GM12878 (cell line): ENCODE data around the gene RALGPS1. TPM values are rescaled to one million over a fixed set of nuclear protein-coding genes. Genes with fewer than 3 reads are reported as not detected.

ENCODE experiments used
- ATAC-seq: fragments of 200-7000 bp; cut with Tn5 transposase; 3 replicates; pipeline ENCODE4 v1.9.1; 2020; ENCODE audit warnings: mild to moderate bottlenecking, moderate library complexity
- BruUV-seq: library from RNA; stranded (reverse); fragments of 400-500 nt; replicated peaks from 2 replicates; lab custom pipeline; 2021; lab: Mats Ljungman, UMichigan
- CTCF ChIA-PET: fragments of 300-600 bp; sonication (Branson Sonifier 250); formaldehyde crosslinking; extraction: SDS; loops from one replicate; lab custom pipeline; 2021; ENCODE audit warnings: inconsistent platforms; lab: Yijun Ruan, JAX
- POLR2A ChIA-PET: fragments of 350-600 bp; formaldehyde crosslinking; extraction: SDS; loops from one replicate; lab custom pipeline; 2021; ENCODE audit warnings: inconsistent platforms; lab: Charles Lee
- RAD21 ChIA-PET: fragments of 300-600 bp; sonication (Branson Sonifier 250); formaldehyde crosslinking; loops from one replicate; lab custom pipeline; 2023; ENCODE audit warnings: antibody characterized with exemption; ENCODE audit not compliant: unreplicated experiment; lab: Charles Lee
- SMC1A ChIA-PET: fragments of 300-600 bp; sonication (Branson Sonifier 250); formaldehyde crosslinking; loops from one replicate; lab custom pipeline; 2023; ENCODE audit not compliant: unreplicated experiment, uncharacterized antibody; lab: Charles Lee
- DNase-seq: peaks from one replicate; pipeline ENCODE4 v3.0.0-alpha.2; 2011; ENCODE audit warnings: low read depth, low spot score
- FAIRE-seq: peaks from 3 replicates; lab custom pipeline; 2011; peaks lifted over from hg19 to GRCh38; lab: Jason Lieb, UNC
- H2AFZ ChIP-seq: 2 replicates; pipeline ENCODE4 v1.6.0; 2011; ENCODE audit warnings: low read depth, low read length, control low read depth; ENCODE audit not compliant: control insufficient read depth
- H3K27ac ChIP-seq: 2 replicates; pipeline ENCODE4 v1.5.1; 2011; ENCODE audit warnings: control low read depth; ENCODE audit not compliant: control insufficient read depth, insufficient read depth
- H3K27me3 ChIP-seq, 2 experiments: replicated peaks in 1 of 2; 2 replicates each; pipeline versions ENCODE4 v1.6.0 to v1.6.1; 2011; ENCODE audit warnings: low read length in 1 of 2; ENCODE audit not compliant: control insufficient read depth in 2 of 2, insufficient read depth in 2 of 2
- H3K36me3 ChIP-seq, 2 experiments: 2 replicates each; pipeline ENCODE4 v1.5.1; 2011; ENCODE audit warnings: low read length in 1 of 2; ENCODE audit not compliant: control insufficient read depth in 2 of 2, insufficient read depth in 2 of 2
- H3K4me1 ChIP-seq: 2 replicates; pipeline ENCODE4 v1.6.1; 2011; ENCODE audit warnings: mild to moderate bottlenecking, low read length, moderate library complexity, mixed read lengths; ENCODE audit not compliant: control insufficient read depth, insufficient read depth
- H3K4me2 ChIP-seq: 2 replicates; pipeline ENCODE4 v1.6.0; 2011; ENCODE audit warnings: control low read depth; ENCODE audit not compliant: control insufficient read depth, insufficient read depth
- H3K4me3 ChIP-seq: fragments of 200-600 bp; sonication (generic); 2 replicates; pipeline ENCODE4 v1.5.1; 2016
- H3K79me2 ChIP-seq: 2 replicates; pipeline ENCODE4 v1.6.0; 2011; ENCODE audit warnings: low read length; ENCODE audit not compliant: control insufficient read depth, insufficient read depth
- H3K9ac ChIP-seq: 2 replicates; pipeline ENCODE4 v1.8.0; 2011; ENCODE audit warnings: low read length, control low read depth, mixed read lengths; ENCODE audit not compliant: control insufficient read depth, insufficient read depth
- H3K9me3 ChIP-seq: replicated peaks from 3 replicates; pipeline ENCODE4 v1.5.1; 2011; ENCODE audit warnings: mild to moderate bottlenecking, low read length; ENCODE audit not compliant: control insufficient read depth, insufficient read depth
- H4K20me1 ChIP-seq: 2 replicates; pipeline ENCODE4 v1.6.0; 2011; ENCODE audit not compliant: control insufficient read depth, insufficient read depth
- CREM ChIP-seq: IDR thresholded peaks from 2 replicates; pipeline ENCODE4 v1.6.1; 2014; ENCODE audit warnings: antibody characterized with exemption, low read depth
- TARDBP ChIP-seq: IDR thresholded peaks from 2 replicates; pipeline ENCODE4 v1.6.1; 2016; ENCODE audit warnings: borderline replicate concordance
- ZNF687 ChIP-seq: fragments of 450-650 bp; IDR thresholded peaks from 2 replicates; pipeline ENCODE4 v1.6.1; 2017; ENCODE audit warnings: mild to moderate bottlenecking, moderate library complexity
- in situ Hi-C: fragments of 300-500 bp; cut with MboI; formaldehyde crosslinking; loops from 9 replicates; pipeline ENCODE4 v1.14.3; 2018; ENCODE audit warnings: mixed read lengths
- intact Hi-C: fragments of 100-400 bp; cut with micrococcal nuclease; formaldehyde crosslinking; loops from one replicate; pipeline ENCODE4 v1.14.2; 2022; ENCODE audit not compliant: unreplicated experiment
- polyA plus RNA-seq, 11 experiments: library from polyadenylated mRNA; depleted of rRNA in 4 of 11; unstranded in 6 of 11; stranded (reverse) in 5 of 11; fragments of >200 nt; fragmentation: Nextera tagmentation in 4 of 11; fragmentation: Illumina TruSeq in 1 of 11; extraction: Ambion mirVana in 4 of 11; extraction: Trizol in 1 of 11; gene quantifications; 1 replicate in 1 of 11; 2 replicates in 10 of 11; pipeline versions ENCODE4 v1.2.1 to v1.2.3, GENCODE V29; 2011 to 2016; ENCODE audit warnings: inconsistent platforms in 2 of 11, missing spikeins in 2 of 11, low read depth in 1 of 11
- total RNA-seq, 4 experiments: library from RNA; depleted of rRNA in 3 of 4; stranded (reverse); fragments of >200 nt in 3 of 4; fragmentation: Illumina TruSeq in 1 of 4; extraction: Trizol in 1 of 4; gene quantifications; 2 replicates each; pipeline versions ENCODE4 v1.2.1 to v1.2.3, GENCODE V29; 2013 to 2021
- TF ChIP-seq, protein P1 (sequence below): fragments of 450-650 bp; IDR thresholded peaks from 2 replicates; pipeline ENCODE4 v1.6.1; 2016; ENCODE audit warnings: mild to moderate bottlenecking

Gene RALGPS1
- total and polyA plus RNA-seq, 10 of the 15 experiments (the other 5 are each of a cell fraction or from before 2014, with no cell fraction given), result 0.13 to 5.6 (median 2.7) TPM

DNA sequence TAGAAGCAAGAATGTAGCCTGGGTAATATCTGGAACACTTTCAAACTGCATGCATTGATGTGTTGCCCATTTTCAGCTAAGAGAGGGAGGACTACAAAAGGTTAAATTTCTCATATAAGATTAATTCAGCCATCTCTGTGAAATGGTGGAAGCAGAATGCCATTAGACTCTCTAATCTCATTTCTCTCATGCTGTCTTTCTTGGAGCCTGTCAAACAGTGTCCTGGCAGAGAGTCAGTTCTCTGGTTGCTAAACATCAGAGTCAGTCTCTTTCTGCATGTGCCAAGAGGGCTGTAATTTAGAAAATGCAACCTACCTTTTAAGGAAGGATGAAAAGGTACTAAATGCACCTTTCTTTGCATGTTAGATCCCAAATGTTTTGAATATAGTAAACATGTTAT is 349.1 kb downstream of the RALGPS1 start:
- Histone ChIP-seq H3K36me3 (no peaks in the 10 kb centered on the region), H3K79me2 (no peaks in the 10 kb centered on the region), H3K27ac (no peak overlapping the region), H4K20me1 (no peaks in the 10 kb centered on the region), H3K4me2 (no peak overlapping the region), H2AFZ (no peak overlapping the region), H3K9me3 (no peaks in the 10 kb centered on the region), H3K4me3 (no peak overlapping the region), H3K9ac (no peak overlapping the region), H3K27me3 (no peaks in the 10 kb centered on the region), H3K4me1 (peaks cover 7% of the 10 kb centered on the region)
- in situ Hi-C loops, result no loop called here
- SMC1A ChIA-PET, result interaction anchor here (1.2 kb wide), 1 partner anchor 19 kb away, joined by 3 read pairs; no protein-coding TSS in a partner anchor
- CTCF ChIA-PET, result interaction anchor here (1.4 kb wide), 1 partner anchor 10 kb away, joined by 4 read pairs; no protein-coding TSS in a partner anchor
- FAIRE-seq, result no peak
- POLR2A ChIA-PET, result interaction anchor here (1.2 kb wide), 1 partner anchor 39 kb away, joined by 7 read pairs; no protein-coding TSS in a partner anchor
- no peak for DNase-seq
- no TSS peak for BruUV-seq
- RAD21 ChIA-PET, result no interaction called here
- no peak for ATAC-seq
- intact Hi-C loops, result no loop called here
- TF ChIP-seq ZNF687, result no peak
- TF ChIP-seq, protein P1, sequence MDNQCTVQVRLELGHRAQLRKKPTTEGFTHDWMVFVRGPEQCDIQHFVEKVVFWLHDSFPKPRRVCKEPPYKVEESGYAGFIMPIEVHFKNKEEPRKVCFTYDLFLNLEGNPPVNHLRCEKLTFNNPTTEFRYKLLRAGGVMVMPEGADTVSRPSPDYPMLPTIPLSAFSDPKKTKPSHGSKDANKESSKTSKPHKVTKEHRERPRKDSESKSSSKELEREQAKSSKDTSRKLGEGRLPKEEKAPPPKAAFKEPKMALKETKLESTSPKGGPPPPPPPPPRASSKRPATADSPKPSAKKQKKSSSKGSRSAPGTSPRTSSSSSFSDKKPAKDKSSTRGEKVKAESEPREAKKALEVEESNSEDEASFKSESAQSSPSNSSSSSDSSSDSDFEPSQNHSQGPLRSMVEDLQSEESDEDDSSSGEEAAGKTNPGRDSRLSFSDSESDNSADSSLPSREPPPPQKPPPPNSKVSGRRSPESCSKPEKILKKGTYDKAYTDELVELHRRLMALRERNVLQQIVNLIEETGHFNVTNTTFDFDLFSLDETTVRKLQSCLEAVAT, result no peak
- TF ChIP-seq TARDBP, result no peak
- TF ChIP-seq CREM, result no peak
